Activated CD4-positive, alpha-beta T cell treated with anti-CD3 and anti-CD28 coated beads, Interleukin-2, amount 10 ng/mL, durations not matched to agents 24 days and 14 days (primary cell): Measurements from ENCODE around the gene GRID1. TPM values are rescaled to one million over a fixed set of nuclear protein-coding genes. Genes with fewer than 3 reads are reported as not detected.

Source experiments
- DNase-seq: peaks from one replicate; pipeline ENCODE4 v3.0.0; 2022
- H3K27ac Mint-ChIP-seq: one replicate; pipeline ENCODE4 v1.8.0; 2022; ENCODE audit warnings: mild to moderate bottlenecking, mixed read lengths
- H3K27me3 Mint-ChIP-seq: one replicate; pipeline ENCODE4 v1.8.0; 2022; ENCODE audit warnings: mixed read lengths
- H3K36me3 Mint-ChIP-seq: one replicate; pipeline ENCODE4 v1.8.0; 2022; ENCODE audit warnings: low read depth, mild to moderate bottlenecking, mixed read lengths
- H3K4me1 Mint-ChIP-seq: one replicate; pipeline ENCODE4 v1.8.0; 2021; ENCODE audit warnings: mixed read lengths
- H3K4me3 Mint-ChIP-seq: one replicate; pipeline ENCODE4 v1.8.0; 2022; ENCODE audit warnings: mild to moderate bottlenecking, moderate library complexity, mixed read lengths
- H3K9me3 Mint-ChIP-seq: one replicate; pipeline ENCODE4 v1.8.0; 2021; ENCODE audit warnings: mixed read lengths
- intact Hi-C: fragments of 100-400 bp; cut with micrococcal nuclease; formaldehyde crosslinking; loops from one replicate; pipeline ENCODE4 v1.15.1; 2023
- total RNA-seq: library from RNA; stranded (reverse); gene quantifications from 2 replicates; pipeline ENCODE4 v1.2.3, GENCODE V29; 2022

GRID1 gene
- total RNA-seq, 1 donor from 2014 or later = not detected

GRCh38 chr10:86293396-86293791 lies 73.2 kb downstream of the GRID1 start:
- no peak overlapping the region for H3K27ac Mint-ChIP-seq
- no peaks in the 10 kb centered on the region for H3K36me3 Mint-ChIP-seq
- H3K27me3 Mint-ChIP-seq = no peaks in the 10 kb centered on the region
- no peak for DNase-seq
- intact Hi-C loops = no loop called here
- no peak overlapping the region for H3K4me3 Mint-ChIP-seq
- H3K9me3 Mint-ChIP-seq = no peaks in the 10 kb centered on the region
- no peaks in the 10 kb centered on the region for H3K4me1 Mint-ChIP-seq

DNA sequence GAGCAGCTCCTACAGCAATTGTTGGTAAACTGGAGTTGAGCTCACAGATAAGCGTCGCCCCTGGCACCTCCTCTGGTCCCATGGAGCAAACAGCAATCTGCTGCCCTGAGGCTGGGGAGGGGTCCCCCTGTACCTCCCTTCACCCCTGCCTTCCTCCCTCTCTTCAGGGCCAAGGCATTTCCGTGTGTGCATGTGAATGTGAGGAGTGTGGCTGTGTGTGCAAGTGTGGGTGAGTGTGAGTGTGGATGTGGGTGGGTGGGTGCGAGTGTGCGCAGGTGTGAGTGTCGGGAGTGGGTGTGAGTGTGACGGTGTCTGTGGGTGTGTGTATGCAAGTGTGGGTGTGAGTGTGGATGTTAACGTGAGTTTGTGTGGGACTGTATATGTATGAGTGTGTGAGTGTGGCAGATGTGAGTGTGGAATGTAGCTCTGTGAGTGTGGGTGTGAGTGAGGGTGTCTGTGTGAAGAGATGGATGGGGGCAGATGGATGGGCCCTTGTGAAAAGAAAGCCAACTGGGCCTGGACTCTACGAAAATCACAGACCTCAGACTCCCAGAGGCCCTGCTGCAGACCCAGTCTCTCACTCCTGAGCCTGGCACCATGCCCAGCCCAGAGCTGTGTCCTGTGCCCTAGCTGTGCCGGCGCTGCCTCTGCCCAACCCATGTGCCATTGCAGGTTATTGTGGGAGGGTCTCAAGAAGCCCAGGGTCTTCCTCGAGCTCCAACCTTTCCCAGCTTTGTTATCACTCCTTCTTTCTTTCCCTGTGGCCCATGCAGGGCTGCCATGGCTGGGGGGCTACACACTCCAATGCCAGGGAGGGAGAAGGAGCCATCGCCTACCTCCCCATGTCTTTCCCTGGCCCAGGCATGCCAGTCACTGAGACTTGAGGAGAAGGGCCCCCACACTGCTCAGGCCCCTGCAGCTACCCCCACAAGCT lies 73.9 kb downstream of the GRID1 start:
- Mint-ChIP-seq H3K4me3 (no peak overlapping the region), H3K27ac (no peak overlapping the region), H3K27me3 (no peaks in the 10 kb centered on the region), H3K9me3 (no peaks in the 10 kb centered on the region), H3K36me3 (no peaks in the 10 kb centered on the region), H3K4me1 (no peaks in the 10 kb centered on the region)
- intact Hi-C loops = no loop called here
- no peak for DNase-seq

- Mint-ChIP-seq H3K27me3 (no peaks in the 10 kb centered on the region), H3K4me1 (no peaks in the 10 kb centered on the region), H3K9me3 (no peaks in the 10 kb centered on the region), H3K27ac (no peak overlapping the region), H3K4me3 (no peak overlapping the region), H3K36me3 (no peaks in the 10 kb centered on the region)
- intact Hi-C loops = no loop called here
- no peak for DNase-seq
These were observed 74.8 kb downstream of the GRID1 start for GRCh38 chr10:86291616-86292340.

GRCh38 chr10:86290933-86291615 lies 75.5 kb downstream of the GRID1 start:
- no peak overlapping the region for H3K27ac Mint-ChIP-seq
- H3K4me1 Mint-ChIP-seq = no peaks in the 10 kb centered on the region
- H3K9me3 Mint-ChIP-seq = no peaks in the 10 kb centered on the region
- no peaks in the 10 kb centered on the region for H3K27me3 Mint-ChIP-seq
- intact Hi-C loops = no loop called here
- no peaks in the 10 kb centered on the region for H3K36me3 Mint-ChIP-seq
- H3K4me3 Mint-ChIP-seq = no peak overlapping the region
- no peak for DNase-seq

DNA sequence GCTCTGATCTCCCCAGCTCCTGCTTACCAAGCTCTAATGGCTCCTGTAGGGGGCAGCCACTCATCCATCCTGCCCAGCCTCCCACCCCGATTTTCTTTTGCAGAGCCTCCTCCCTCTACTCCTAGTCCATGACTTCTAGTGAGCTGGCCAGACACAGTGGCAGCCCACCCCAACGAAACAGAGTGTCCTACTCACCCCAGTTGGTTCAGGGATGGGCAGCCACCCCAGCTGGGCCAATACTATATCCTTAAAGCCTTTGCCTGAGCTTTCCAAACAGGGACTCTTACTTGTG lies 77.1 kb downstream of the GRID1 start:
- Mint-ChIP-seq H3K9me3 (no peaks in the 10 kb centered on the region), H3K4me3 (no peak overlapping the region), H3K27me3 (no peaks in the 10 kb centered on the region), H3K27ac (no peak overlapping the region), H3K4me1 (no peaks in the 10 kb centered on the region), H3K36me3 (no peaks in the 10 kb centered on the region)
- intact Hi-C loops = no loop called here
- DNase-seq = no peak

GRCh38 chr10:86288695-86289576 lies 77.7 kb downstream of the GRID1 start:
- Mint-ChIP-seq H3K27ac (no peak overlapping the region), H3K4me1 (no peaks in the 10 kb centered on the region), H3K4me3 (no peak overlapping the region), H3K27me3 (no peaks in the 10 kb centered on the region), H3K9me3 (no peaks in the 10 kb centered on the region), H3K36me3 (no peaks in the 10 kb centered on the region)
- intact Hi-C loops = no loop called here
- no peak for DNase-seq

- Mint-ChIP-seq H3K4me1 (no peaks in the 10 kb centered on the region), H3K36me3 (no peaks in the 10 kb centered on the region), H3K9me3 (no peaks in the 10 kb centered on the region), H3K27ac (no peak overlapping the region), H3K27me3 (no peaks in the 10 kb centered on the region), H3K4me3 (no peak overlapping the region)
- intact Hi-C loops = no loop called here
- no peak for DNase-seq
These were observed 78.5 kb downstream of the GRID1 start for GRCh38 chr10:86287966-86288579.

DNA sequence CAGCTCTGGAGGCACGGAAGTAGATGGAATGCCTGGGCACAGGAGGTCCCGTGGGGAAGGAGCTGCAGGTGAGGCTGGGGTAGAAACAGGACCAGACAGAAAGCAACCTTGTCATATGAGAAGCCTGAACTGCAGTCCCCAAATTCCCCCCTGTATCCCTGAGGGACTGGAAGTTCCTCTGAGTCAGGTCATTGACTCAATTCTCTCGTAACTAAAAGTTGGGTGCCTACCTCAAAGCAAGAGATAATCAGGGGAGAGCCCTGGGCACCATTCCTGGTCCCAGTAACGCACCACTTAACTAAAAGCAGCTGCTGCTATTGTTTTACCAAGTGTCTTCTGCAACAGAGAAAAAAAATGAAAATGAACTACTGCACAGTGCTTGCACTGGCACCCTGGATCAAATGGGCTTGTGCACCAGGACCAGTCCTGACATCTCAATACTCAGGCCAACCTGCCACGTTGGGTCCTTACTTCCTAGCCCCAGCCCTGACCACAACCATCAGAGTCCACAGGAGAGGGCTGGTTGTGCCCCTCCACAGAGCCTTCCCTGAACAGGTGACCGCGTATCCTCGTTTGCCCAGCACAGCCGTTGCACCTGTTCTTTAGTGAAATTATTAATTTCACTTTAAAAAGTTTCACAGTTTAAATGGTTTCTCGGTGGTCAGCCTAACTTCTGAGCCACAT lies 79.3 kb downstream of the GRID1 start:
- Mint-ChIP-seq H3K4me3 (no peak overlapping the region), H3K27ac (no peak overlapping the region), H3K4me1 (no peaks in the 10 kb centered on the region), H3K9me3 (no peaks in the 10 kb centered on the region), H3K36me3 (no peaks in the 10 kb centered on the region), H3K27me3 (no peaks in the 10 kb centered on the region)
- intact Hi-C loops = no loop called here
- DNase-seq = no peak

GRCh38 chr10:86286236-86287109 lies 80.1 kb downstream of the GRID1 start:
- H3K9me3 Mint-ChIP-seq = no peaks in the 10 kb centered on the region
- no peaks in the 10 kb centered on the region for H3K4me1 Mint-ChIP-seq
- H3K4me3 Mint-ChIP-seq = no peak overlapping the region
- H3K27me3 Mint-ChIP-seq = no peaks in the 10 kb centered on the region
- no peak overlapping the region for H3K27ac Mint-ChIP-seq
- no peak for DNase-seq
- intact Hi-C loops = no loop called here
- H3K36me3 Mint-ChIP-seq = no peaks in the 10 kb centered on the region

DNA sequence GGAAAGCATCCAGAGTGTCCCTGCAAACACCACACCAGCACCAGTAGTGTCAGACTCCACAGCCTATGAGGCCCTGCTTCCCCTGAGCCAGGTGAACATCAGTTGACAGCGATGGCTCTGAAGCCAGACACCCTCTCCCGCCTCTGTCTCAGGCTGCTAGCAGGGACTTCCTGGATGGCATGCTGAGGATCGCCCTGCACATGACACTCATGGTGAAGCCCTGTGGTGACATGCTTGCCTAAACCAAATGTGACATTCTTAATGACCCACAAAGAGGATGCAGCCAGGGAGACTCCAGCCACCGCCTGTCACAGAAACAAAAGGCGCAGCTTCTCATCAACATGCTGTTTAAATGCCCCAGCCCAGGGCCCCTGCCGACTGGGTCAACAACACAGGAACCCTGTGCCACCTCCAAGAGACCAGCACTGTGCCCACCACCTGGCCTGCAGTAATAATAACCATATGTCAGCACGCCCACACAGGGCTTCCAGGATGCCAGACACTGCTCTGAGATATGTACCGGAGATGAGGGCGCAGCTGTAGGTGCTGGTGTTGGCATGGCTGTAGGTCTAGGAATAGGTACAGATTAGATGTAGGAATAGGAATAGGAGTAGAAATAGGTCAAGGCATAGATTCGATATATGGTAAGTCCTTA lies 81.3 kb downstream of the GRID1 start:
- Mint-ChIP-seq H3K4me3 (no peak overlapping the region), H3K4me1 (no peaks in the 10 kb centered on the region), H3K36me3 (no peaks in the 10 kb centered on the region), H3K27ac (no peak overlapping the region), H3K27me3 (peaks cover under 1% of the 10 kb centered on the region), H3K9me3 (no peaks in the 10 kb centered on the region)
- intact Hi-C loops = no loop called here
- no peak for DNase-seq

DNA sequence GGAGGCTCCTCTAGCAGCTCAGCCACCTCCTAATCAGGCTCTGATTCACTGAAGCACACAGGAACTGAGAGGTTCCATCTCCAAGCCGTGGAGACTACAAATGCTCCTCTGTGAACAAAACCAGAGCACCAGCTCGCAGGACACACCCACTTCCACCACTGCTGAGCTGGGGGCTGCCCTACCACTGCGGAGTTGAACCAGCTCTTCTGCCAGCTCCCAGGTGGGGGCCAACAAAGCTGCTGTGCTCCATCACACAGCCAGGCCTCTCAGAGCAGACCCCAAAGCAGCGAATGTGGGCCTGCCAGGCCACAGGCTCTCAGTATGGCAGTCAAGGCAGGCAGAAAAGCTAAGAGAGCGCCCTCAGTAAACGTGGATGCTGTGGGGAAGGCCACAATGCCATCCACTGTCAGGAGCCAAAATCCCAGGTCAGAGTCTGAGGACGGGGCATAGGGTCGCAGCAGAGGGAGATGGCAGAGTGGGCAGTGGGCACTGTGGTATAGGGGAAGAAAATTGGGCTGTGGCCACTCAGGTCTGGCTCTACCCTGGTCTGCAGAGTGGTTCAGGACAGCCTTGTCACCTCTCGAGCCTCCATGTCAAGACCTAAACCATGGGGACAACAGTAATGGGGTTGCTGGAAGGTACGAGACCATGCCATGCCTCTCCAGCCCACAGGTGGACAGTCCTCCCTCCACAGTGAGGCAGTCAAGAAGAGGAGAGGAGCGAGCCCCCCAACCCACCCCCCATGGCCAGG lies 82.1 kb downstream of the GRID1 start:
- DNase-seq = no peak
- no peak overlapping the region for H3K4me3 Mint-ChIP-seq
- peaks cover 2% of the 10 kb centered on the region for H3K27me3 Mint-ChIP-seq
- no peaks in the 10 kb centered on the region for H3K4me1 Mint-ChIP-seq
- H3K27ac Mint-ChIP-seq = no peak overlapping the region
- no peaks in the 10 kb centered on the region for H3K36me3 Mint-ChIP-seq
- intact Hi-C loops = no loop called here
- no peaks in the 10 kb centered on the region for H3K9me3 Mint-ChIP-seq
